Upper lobe of left lung (tissue), 4 donors: ENCODE data around the gene CLDN6.

Experiments used
- CTCF ChIP-seq, 6 experiments: fragments of 450-650 bp in 4 of 6; fragments of 200-600 bp in 2 of 6; sonication (generic) in 2 of 6; IDR thresholded peaks; one replicate each; pipeline ENCODE4 v1.5.1; 2016 to 2019; ENCODE audit warnings: antibody characterized with exemption in 6 of 6
- EP300 ChIP-seq, 4 donors: sonication (generic); formaldehyde crosslinking; IDR thresholded peaks; one replicate each; pipeline ENCODE4 v1.5.1; 2017; ENCODE audit warnings: antibody characterized with exemption in 4 of 4, control low read depth in 2 of 4
- POLR2A ChIP-seq, 4 donors: fragments of 450-650 bp; IDR thresholded peaks; one replicate each; pipeline ENCODE4 v1.5.1; 2016 to 2017; ENCODE audit warnings: antibody characterized with exemption in 4 of 4, mild to moderate bottlenecking in 2 of 4

- TF ChIP-seq CTCF (IDR thresholded peaks at IDR 0.05) (no peak), EP300 (IDR thresholded peaks at IDR 0.05) (no peak), POLR2A (IDR thresholded peaks at IDR 0.05) (no peak)
Measured at GRCh38 chr16:3046641-3047386, 28.8 kb upstream of the CLDN6 start.
